ENCODE results near the gene KRT86. TPM values are rescaled to one million over a fixed set of nuclear protein-coding genes. Genes with fewer than 3 reads are reported as not detected.

KRT86 gene
- total and polyA plus RNA-seq, 4 experiments from 2014 or later = not detected

GRCh38 chr12:52245259-52245961, 29.0 kb upstream of the KRT86 start:
- H3K27me3 ChIP-seq (ENCODE audit: insufficient read depth, low read length) = no peaks in the 10 kb centered on the region
- peaks cover 0 to 2% (median 0%) of the 10 kb centered on the region in 8 donors for H3K9me3 Mint-ChIP-seq
- no peaks in the 10 kb centered on the region for H3K36me3 Mint-ChIP-seq
- H3K36me3 ChIP-seq (ENCODE audit: insufficient read depth, low read length) = no peaks in the 10 kb centered on the region
- H3K27me3 Mint-ChIP-seq = peaks cover 0 to 16% of the 10 kb centered on the region in 2 donors
- ChIA-PET POLR2A (ENCODE audit: partially characterized antibody) (no interaction called here), CTCF (ENCODE audit: partially characterized antibody) (interaction anchor here (3.1 kb wide), 1 partner anchor 33 kb away, joined by 12 read pairs; no protein-coding TSS in a partner anchor)
- no peak overlapping the region for H3K27ac ChIP-seq (ENCODE audit: low read depth, low read length)
- no peak for DNase-seq
- H3K27ac Mint-ChIP-seq = peak overlapping the region in 3 of 7 donors; percentile 1 to 90 (median 66)
- intact Hi-C loops (cut with micrococcal nuclease) = no loop called here
- H3K4me3 ChIP-seq (ENCODE audit: low read length in 2 of 2) = no peak overlapping the region
- H3K4me3 Mint-ChIP-seq = no peak overlapping the region
- peaks cover 15 to 50% (median 19%) of the 10 kb centered on the region in 4 donors for H3K4me1 Mint-ChIP-seq
- H3K9me3 ChIP-seq (ENCODE audit: control insufficient read depth in 1 of 2, low read length in 2 of 2) = no peaks in the 10 kb centered on the region
- H3K4me1 ChIP-seq (ENCODE audit: insufficient read depth, low read length) = peaks cover 19% of the 10 kb centered on the region

DNA sequence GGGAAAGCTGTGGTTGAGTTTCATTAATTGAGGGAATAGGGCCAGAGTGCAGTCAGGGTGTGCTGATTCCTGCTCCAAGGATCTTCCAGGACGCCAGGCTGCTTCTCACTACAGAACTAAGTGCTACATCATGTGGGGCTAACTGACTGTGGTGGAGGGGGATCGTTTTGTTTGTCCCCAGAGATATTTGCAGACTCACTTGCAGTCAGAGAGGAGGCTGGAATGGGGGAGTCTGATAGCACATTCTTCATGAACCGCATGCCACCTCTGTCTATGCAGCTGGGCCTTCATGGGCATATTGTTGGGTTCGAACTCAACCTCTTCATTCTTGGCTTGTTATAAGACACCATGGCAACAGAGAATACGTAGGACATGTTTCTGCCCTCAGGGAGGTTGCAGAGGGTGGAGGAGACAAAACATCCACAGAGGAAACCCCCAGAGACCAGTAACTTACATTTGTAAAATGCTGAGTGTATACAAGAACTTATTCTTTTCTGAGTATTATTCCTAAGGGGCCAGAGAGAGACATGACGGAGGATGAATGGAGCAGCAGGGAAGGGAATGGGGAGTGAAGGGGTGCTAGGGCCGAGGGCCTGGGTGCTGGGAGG, 28.4 kb upstream of the KRT86 start:
- Mint-ChIP-seq H3K4me1 (peaks cover 15 to 51% (median 19%) of the 10 kb centered on the region in 4 donors), H3K27me3 (peaks cover 0 to 16% of the 10 kb centered on the region in 2 donors), H3K36me3 (no peaks in the 10 kb centered on the region), H3K4me3 (no peak overlapping the region), H3K27ac (peak overlapping the region in 6 of 7 donors; percentile 4 to 74 (median 60)), H3K9me3 (peaks cover 0 to 2% (median 0%) of the 10 kb centered on the region in 8 donors)
- Histone ChIP-seq H3K27ac (ENCODE audit: low read depth, low read length) (no peak overlapping the region), H3K36me3 (ENCODE audit: insufficient read depth, low read length) (no peaks in the 10 kb centered on the region), H3K9me3 (ENCODE audit: control insufficient read depth in 1 of 2, low read length in 2 of 2) (no peaks in the 10 kb centered on the region), H3K4me1 (ENCODE audit: insufficient read depth, low read length) (peaks cover 19% of the 10 kb centered on the region), H3K27me3 (ENCODE audit: insufficient read depth, low read length) (no peaks in the 10 kb centered on the region), H3K4me3 (ENCODE audit: low read length in 2 of 2) (no peak overlapping the region)
- POLR2A ChIA-PET (ENCODE audit: partially characterized antibody) = no interaction called here
- no peak for DNase-seq
- CTCF ChIA-PET (ENCODE audit: partially characterized antibody) = interaction anchor here (3.1 kb wide), 1 partner anchor 32 kb away, joined by 12 read pairs; no protein-coding TSS in a partner anchor
- intact Hi-C loops (cut with micrococcal nuclease) = no loop called here

DNA sequence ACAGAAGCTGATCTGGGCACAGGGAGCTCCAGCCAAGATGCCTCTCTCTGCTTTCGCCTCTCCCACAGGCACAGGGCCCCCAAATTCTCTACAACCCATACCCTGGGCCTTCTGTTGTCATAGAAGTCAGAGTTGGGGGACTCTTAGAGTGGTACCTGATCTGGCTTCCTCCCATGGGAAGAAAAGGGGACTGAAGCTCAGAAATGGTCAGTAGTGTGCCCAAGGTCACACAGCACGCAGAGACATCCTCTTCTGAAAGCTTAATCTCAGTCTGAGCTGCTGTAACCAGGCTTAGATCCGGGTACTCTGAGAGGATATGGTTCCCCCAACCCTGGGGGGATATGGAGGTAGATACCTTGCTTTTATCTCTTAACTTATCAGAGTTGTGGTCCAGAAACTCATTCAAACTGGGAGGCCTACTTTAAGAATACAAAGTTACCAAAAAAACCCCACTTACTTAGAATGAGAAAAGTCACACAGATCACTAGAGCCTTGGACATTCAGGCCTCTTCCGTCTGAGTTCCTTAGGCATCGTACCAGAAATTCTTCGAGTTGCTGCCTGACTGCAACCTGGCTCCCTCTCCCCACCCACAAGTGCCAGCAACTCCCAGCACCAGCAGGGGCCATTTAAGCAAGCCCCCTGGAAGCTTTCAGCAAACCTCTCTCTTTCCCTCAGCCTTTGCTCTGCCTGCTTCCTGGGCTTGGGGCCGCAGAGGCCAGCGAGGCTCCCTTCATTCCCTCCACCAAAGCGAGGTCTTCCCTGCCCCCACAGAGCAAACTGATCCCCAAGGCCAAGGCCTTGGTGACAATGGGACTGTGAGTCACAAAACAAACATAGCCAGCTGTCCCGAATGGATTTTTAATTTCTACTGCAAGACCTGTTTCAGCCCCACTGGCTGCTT, 27.5 kb upstream of the KRT86 start:
- Mint-ChIP-seq H3K27me3 (peaks cover 0 to 14% of the 10 kb centered on the region in 2 donors), H3K36me3 (no peaks in the 10 kb centered on the region), H3K27ac (peak overlapping the region; percentile 16 to 81 (median 39)), H3K9me3 (peaks cover 0 to 2% (median 0%) of the 10 kb centered on the region in 8 donors), H3K4me1 (peaks cover 19 to 60% (median 25%) of the 10 kb centered on the region in 4 donors), H3K4me3 (no peak overlapping the region)
- intact Hi-C loops (cut with micrococcal nuclease) = no loop called here
- Histone ChIP-seq H3K4me3 (ENCODE audit: low read length in 2 of 2) (no peak overlapping the region), H3K36me3 (ENCODE audit: insufficient read depth, low read length) (no peaks in the 10 kb centered on the region), H3K4me1 (ENCODE audit: insufficient read depth, low read length) (peaks cover 26% of the 10 kb centered on the region), H3K27ac (ENCODE audit: low read depth, low read length) (no peak overlapping the region), H3K9me3 (ENCODE audit: control insufficient read depth in 1 of 2, low read length in 2 of 2) (no peaks in the 10 kb centered on the region), H3K27me3 (ENCODE audit: insufficient read depth, low read length) (no peaks in the 10 kb centered on the region)
- DNase-seq = no peak
- ChIA-PET POLR2A (ENCODE audit: partially characterized antibody) (no interaction called here), CTCF (ENCODE audit: partially characterized antibody) (no interaction called here)

- Histone ChIP-seq H3K36me3 (ENCODE audit: insufficient read depth, low read length) (no peaks in the 10 kb centered on the region), H3K4me3 (ENCODE audit: low read length in 2 of 2) (no peak overlapping the region), H3K27me3 (ENCODE audit: insufficient read depth, low read length) (no peaks in the 10 kb centered on the region), H3K9me3 (ENCODE audit: control insufficient read depth in 1 of 2, low read length in 2 of 2) (no peaks in the 10 kb centered on the region), H3K27ac (ENCODE audit: low read depth, low read length) (no peak overlapping the region), H3K4me1 (ENCODE audit: insufficient read depth, low read length) (peaks cover 26% of the 10 kb centered on the region)
- CTCF ChIA-PET (ENCODE audit: partially characterized antibody) = no interaction called here
- POLR2A ChIA-PET (ENCODE audit: partially characterized antibody) = no interaction called here
- peaks cover 0 to 14% of the 10 kb centered on the region in 2 donors for H3K27me3 Mint-ChIP-seq
- DNase-seq = no peak
- H3K9me3 Mint-ChIP-seq = no peaks in the 10 kb centered on the region
- H3K4me1 Mint-ChIP-seq = peaks cover 22 to 61% (median 25%) of the 10 kb centered on the region in 4 donors
- no peak overlapping the region for H3K4me3 Mint-ChIP-seq
- peak overlapping the region in 2 of 7 donors; percentile 9 to 80 for H3K27ac Mint-ChIP-seq
- intact Hi-C loops (cut with micrococcal nuclease) = no loop called here
- H3K36me3 Mint-ChIP-seq = no peaks in the 10 kb centered on the region
Observed at GRCh38 chr12:52247622-52248540, 26.6 kb upstream of the KRT86 start.

GRCh38 chr12:52248541-52249461, 25.6 kb upstream of the KRT86 start:
- peaks cover 0 to 14% of the 10 kb centered on the region in 2 donors for H3K27me3 Mint-ChIP-seq
- POLR2A ChIA-PET (ENCODE audit: partially characterized antibody) = no interaction called here
- CTCF ChIA-PET (ENCODE audit: partially characterized antibody) = no interaction called here
- peaks cover 18 to 55% (median 21%) of the 10 kb centered on the region in 4 donors for H3K4me1 Mint-ChIP-seq
- H3K27ac ChIP-seq (ENCODE audit: low read depth, low read length) = no peak overlapping the region
- no peaks in the 10 kb centered on the region for H3K27me3 ChIP-seq (ENCODE audit: insufficient read depth, low read length)
- H3K4me3 ChIP-seq (ENCODE audit: low read length in 2 of 2) = no peak overlapping the region
- no peak overlapping the region for H3K27ac Mint-ChIP-seq
- no peak for DNase-seq
- no peaks in the 10 kb centered on the region for H3K9me3 ChIP-seq (ENCODE audit: control insufficient read depth in 1 of 2, low read length in 2 of 2)
- intact Hi-C loops (cut with micrococcal nuclease) = no loop called here
- peaks cover 17% of the 10 kb centered on the region for H3K4me1 ChIP-seq (ENCODE audit: insufficient read depth, low read length)
- peaks cover 0 to 5% (median 0%) of the 10 kb centered on the region in 8 donors for H3K9me3 Mint-ChIP-seq
- no peaks in the 10 kb centered on the region for H3K36me3 ChIP-seq (ENCODE audit: insufficient read depth, low read length)
- H3K4me3 Mint-ChIP-seq = no peak overlapping the region
- H3K36me3 Mint-ChIP-seq = no peaks in the 10 kb centered on the region

GRCh38 chr12:52249511-52250047, 24.9 kb upstream of the KRT86 start:
- Histone ChIP-seq H3K9me3 (ENCODE audit: control insufficient read depth in 1 of 2, low read length in 2 of 2) (no peaks in the 10 kb centered on the region), H3K4me1 (ENCODE audit: insufficient read depth, low read length) (peaks cover 9% of the 10 kb centered on the region), H3K27me3 (ENCODE audit: insufficient read depth, low read length) (no peaks in the 10 kb centered on the region), H3K4me3 (ENCODE audit: low read length in 2 of 2) (no peak overlapping the region), H3K27ac (ENCODE audit: low read depth, low read length) (no peak overlapping the region), H3K36me3 (ENCODE audit: insufficient read depth, low read length) (no peaks in the 10 kb centered on the region)
- CTCF ChIA-PET (ENCODE audit: partially characterized antibody) = no interaction called here
- peak overlapping the region in 1 of 8 donors; percentile 10 for H3K4me3 Mint-ChIP-seq
- H3K4me1 Mint-ChIP-seq = peaks cover 10 to 48% (median 14%) of the 10 kb centered on the region in 4 donors
- DNase-seq = no peak
- POLR2A ChIA-PET (ENCODE audit: partially characterized antibody) = no interaction called here
- H3K36me3 Mint-ChIP-seq = no peaks in the 10 kb centered on the region
- peaks cover 0 to 17% of the 10 kb centered on the region in 2 donors for H3K27me3 Mint-ChIP-seq
- H3K27ac Mint-ChIP-seq = peak overlapping the region in 2 of 7 donors; percentile 46 to 81
- intact Hi-C loops (cut with micrococcal nuclease) = no loop called here
- peaks cover 0 to 5% (median 0%) of the 10 kb centered on the region in 8 donors for H3K9me3 Mint-ChIP-seq
